HG02970 (cell line): Measurements from ENCODE around the gene PLAAT2.
"Not testable (repeated sequence)": the region's sequence is repeated elsewhere in the genome, so short reads cannot be mapped to it uniquely, and the experiment has no call there.

Experiments used
- ATAC-seq: cut with Tn5 transposase; IDR thresholded peaks from one replicate; pipeline ENCODE4 v1.9.1; 2021; ENCODE audit warnings: mild to moderate bottlenecking, moderate library complexity, moderate number of reproducible peaks; ENCODE audit not compliant: unreplicated experiment, low FRiP score

Gene PLAAT2

GRCh38 chr11:63563201-63564055 lies at the start of gene PLAAT2:
Gene PLAAT2, minus strand, starts transcription at chr11:63563379. Its CDS starts 55 bp downstream, at chr11:63563324.
- no peak for ATAC-seq

GRCh38 chr11:63612181-63612580 lies 49.0 kb upstream of the PLAAT2 start:
- ATAC-seq: no peak

- ATAC-seq: no peak
Observed at GRCh38 chr11:63611395-63611747, 48.2 kb upstream of the PLAAT2 start.

- no peak for ATAC-seq
Observed at GRCh38 chr11:63610604-63611394, 47.6 kb upstream of the PLAAT2 start.

GRCh38 chr11:63609971-63610580 lies 46.9 kb upstream of the PLAAT2 start:
- ATAC-seq: no peak

- no peak for ATAC-seq
Observed at GRCh38 chr11:63609536-63609935, 46.4 kb upstream of the PLAAT2 start.

- no peak for ATAC-seq
Observed at GRCh38 chr11:63608353-63609345, 45.5 kb upstream of the PLAAT2 start.

- no peak for ATAC-seq
Observed at GRCh38 chr11:63603180-63603518, 40.0 kb upstream of the PLAAT2 start.

- not testable (repeated sequence) for ATAC-seq
Observed at GRCh38 chr11:63602290-63603179, 39.4 kb upstream of the PLAAT2 start.

GRCh38 chr11:63599211-63600122 lies 36.3 kb upstream of the PLAAT2 start:
- ATAC-seq: no peak

GRCh38 chr11:63598556-63598955 lies 35.4 kb upstream of the PLAAT2 start:
- no peak for ATAC-seq

- ATAC-seq: no peak
Observed at GRCh38 chr11:63595296-63595695, 32.1 kb upstream of the PLAAT2 start.

GRCh38 chr11:63592975-63593395 lies 29.8 kb upstream of the PLAAT2 start:
- no peak for ATAC-seq

GRCh38 chr11:63590024-63590788 lies 27.0 kb upstream of the PLAAT2 start:
- ATAC-seq: no peak

- ATAC-seq: no peak
Observed at GRCh38 chr11:63589000-63589399, 25.8 kb upstream of the PLAAT2 start.

- no peak for ATAC-seq
Observed at GRCh38 chr11:63586451-63587166, 23.4 kb upstream of the PLAAT2 start.

- ATAC-seq: no peak
Observed at GRCh38 chr11:63583357-63583677, 20.1 kb upstream of the PLAAT2 start.
